Keratinocyte (primary cell): ENCODE data around the gene ENO2. TPM values are rescaled to one million over a fixed set of nuclear protein-coding genes. Genes with fewer than 3 reads are reported as not detected.

ENCODE experiments used
- DNase-seq: peaks from one replicate; pipeline ENCODE4 v3.0.0-alpha.2; 2011; ENCODE audit warnings: low read depth, missing footprints, low spot score
- FAIRE-seq: peaks from 2 replicates; lab custom pipeline; 2011; peaks lifted over from hg19 to GRCh38; lab: Jason Lieb, UNC
- H2AFZ ChIP-seq: 2 replicates; pipeline ENCODE4 v1.6.0; 2012; ENCODE audit warnings: low read length, control low read depth, inconsistent platforms; ENCODE audit not compliant: control insufficient read depth
- H3K27ac ChIP-seq: 2 replicates; pipeline ENCODE4 v1.5.1; 2011; ENCODE audit warnings: low read length; ENCODE audit not compliant: control insufficient read depth, insufficient read depth
- H3K27me3 ChIP-seq: 3 replicates; pipeline ENCODE4 v1.6.0; 2011; ENCODE audit warnings: low read length; ENCODE audit not compliant: control insufficient read depth, insufficient read depth; ENCODE audit errors: extremely low read depth
- H3K36me3 ChIP-seq, 2 experiments: 2 replicates in 1 of 2; 3 replicates in 1 of 2; pipeline ENCODE4 v1.5.1; 2011; ENCODE audit warnings: low read length in 2 of 2, mild to moderate bottlenecking in 1 of 2; ENCODE audit not compliant: control insufficient read depth in 2 of 2, insufficient read depth in 2 of 2; ENCODE audit errors: extremely low read depth in 1 of 2
- H3K4me1 ChIP-seq: 3 replicates; pipeline ENCODE4 v1.5.1; 2011; ENCODE audit warnings: low read length; ENCODE audit not compliant: control insufficient read depth, insufficient read depth; ENCODE audit errors: extremely low read depth
- H3K4me2 ChIP-seq: 3 replicates; pipeline ENCODE4 v1.6.0; 2011; ENCODE audit warnings: low read depth, low read length; ENCODE audit not compliant: control insufficient read depth, insufficient read depth; ENCODE audit errors: extremely low read depth
- H3K4me3 ChIP-seq, 3 experiments: fragments of 200-600 bp in 1 of 3; sonication (generic) in 1 of 3; 2 replicates in 2 of 3; 3 replicates in 1 of 3; pipeline ENCODE4 v1.5.1; 2011 to 2016; ENCODE audit warnings: low read length in 3 of 3, mild to moderate bottlenecking in 3 of 3, control low read depth in 2 of 3, inconsistent platforms in 1 of 3, low read depth in 1 of 3, mixed read lengths in 1 of 3, mixed run types in 1 of 3, moderate library complexity in 1 of 3; ENCODE audit not compliant: control insufficient read depth in 2 of 3, insufficient read depth in 2 of 3; ENCODE audit errors: extremely low read depth in 1 of 3
- H3K79me2 ChIP-seq: 2 replicates; pipeline ENCODE4 v1.6.0; 2012; ENCODE audit warnings: low read length; ENCODE audit not compliant: control insufficient read depth, insufficient read depth
- H3K9ac ChIP-seq: 3 replicates; pipeline ENCODE4 v1.6.0; 2011; ENCODE audit warnings: low read length; ENCODE audit not compliant: control insufficient read depth, insufficient read depth; ENCODE audit errors: extremely low read depth
- H3K9me1 ChIP-seq: 3 replicates; pipeline ENCODE4 v1.6.0; 2011; ENCODE audit warnings: low read length; ENCODE audit not compliant: control insufficient read depth, insufficient read depth; ENCODE audit errors: extremely low read depth
- H3K9me3 ChIP-seq: 2 replicates; pipeline ENCODE4 v1.5.1; 2012; ENCODE audit warnings: low read depth, low read length; ENCODE audit not compliant: control insufficient read depth
- H4K20me1 ChIP-seq: 3 replicates; pipeline ENCODE4 v1.6.0; 2011; ENCODE audit warnings: low read length; ENCODE audit not compliant: control insufficient read depth, insufficient read depth; ENCODE audit errors: extremely low read depth
- EZH2 ChIP-seq: IDR thresholded peaks from one replicate; pipeline ENCODE4 v1.6.1; 2012; ENCODE audit warnings: inconsistent platforms, mild to moderate bottlenecking, low read length, moderate library complexity
- dilution Hi-C: fragments of 300-500 bp; cut with MboI; formaldehyde crosslinking; loops from one replicate; pipeline ENCODE4 v1.7.0; 2020; ENCODE audit warnings: low sequenced_read_pairs; ENCODE audit not compliant: extremely low pct_ligation_motif_present
- polyA plus RNA-seq, 5 experiments: library from polyadenylated mRNA; depleted of rRNA in 3 of 5; stranded (reverse) in 3 of 5; stranded (forward) in 1 of 5; unstranded in 1 of 5; fragments of >200 nt; gene quantifications; 1 replicate in 1 of 5; 2 replicates in 3 of 5; 3 replicates in 1 of 5; pipeline versions ENCODE4 v1.2.1 to v1.2.3, GENCODE V29; 2011 to 2012; ENCODE audit warnings: missing spikeins in 2 of 5, low read depth in 1 of 5, low replicate concordance in 1 of 5
- TF ChIP-seq, protein P1 (sequence below), 3 experiments: IDR thresholded peaks in 1 of 3; conservative IDR thresholded peaks in 1 of 3; optimal IDR thresholded peaks in 1 of 3; 2 replicates in 2 of 3; 3 replicates in 1 of 3; pipeline versions ENCODE3 to v1.5.1; 2011; ENCODE audit warnings: low read length in 3 of 3, mild to moderate bottlenecking in 3 of 3, moderate library complexity in 2 of 3, control low read depth in 1 of 3, inconsistent platforms in 1 of 3; ENCODE audit not compliant: insufficient read depth in 2 of 3; ENCODE audit errors: extremely low read depth in 1 of 3

ENO2 gene
- polyA plus RNA-seq, 1 donor (not counting 4 experiments of a cell fraction or from before 2014, with no cell fraction given): 1.7 TPM

DNA sequence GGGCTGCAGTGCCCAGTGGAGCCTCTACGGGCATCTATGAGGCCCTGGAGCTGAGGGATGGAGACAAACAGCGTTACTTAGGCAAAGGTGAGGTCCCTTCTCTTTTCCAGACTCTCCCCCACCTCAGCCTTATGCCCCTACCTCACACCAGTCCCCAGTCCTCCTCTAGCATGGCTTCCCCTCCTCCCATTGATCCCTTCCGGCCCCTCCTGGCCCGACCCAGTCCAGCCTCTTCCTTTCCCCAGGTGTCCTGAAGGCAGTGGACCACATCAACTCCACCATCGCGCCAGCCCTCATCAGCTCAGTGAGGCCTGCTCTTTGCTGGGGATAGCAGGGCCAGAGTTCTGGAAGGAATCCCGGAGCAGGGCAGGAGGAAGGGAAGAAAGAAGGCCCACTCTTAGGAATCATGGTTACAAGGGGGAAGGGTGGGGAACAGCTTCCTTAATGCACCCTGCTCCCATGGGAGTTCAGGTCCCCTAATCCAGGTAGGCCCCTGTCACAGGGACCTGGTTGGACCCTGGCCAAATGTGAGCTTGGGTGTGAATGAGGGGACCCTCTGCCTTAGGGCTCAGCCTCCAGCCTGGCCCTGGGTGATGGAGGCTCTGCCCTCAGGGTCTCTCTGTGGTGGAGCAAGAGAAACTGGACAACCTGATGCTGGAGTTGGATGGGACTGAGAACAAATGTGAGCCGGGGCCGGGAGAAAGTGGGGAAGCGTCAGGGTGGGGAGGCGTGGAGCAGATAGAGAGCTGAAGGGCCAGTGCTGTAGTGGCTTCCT is 2.2 kb downstream of the ENO2 start:
- Histone ChIP-seq H3K36me3 (no peaks in the 10 kb centered on the region), H3K4me3 (no peak overlapping the region), H3K4me2 (no peak overlapping the region), H3K27me3 (peaks cover 16% of the 10 kb centered on the region), H4K20me1 (no peaks in the 10 kb centered on the region), H3K9ac (no peak overlapping the region), H3K27ac (no peak overlapping the region), H3K9me3 (no peaks in the 10 kb centered on the region), H3K4me1 (peaks cover 9% of the 10 kb centered on the region), H3K79me2 (no peaks in the 10 kb centered on the region), H2AFZ (no peak overlapping the region), H3K9me1 (peaks cover 2% of the 10 kb centered on the region)
- no peak for DNase-seq
- TF ChIP-seq, protein P1, sequence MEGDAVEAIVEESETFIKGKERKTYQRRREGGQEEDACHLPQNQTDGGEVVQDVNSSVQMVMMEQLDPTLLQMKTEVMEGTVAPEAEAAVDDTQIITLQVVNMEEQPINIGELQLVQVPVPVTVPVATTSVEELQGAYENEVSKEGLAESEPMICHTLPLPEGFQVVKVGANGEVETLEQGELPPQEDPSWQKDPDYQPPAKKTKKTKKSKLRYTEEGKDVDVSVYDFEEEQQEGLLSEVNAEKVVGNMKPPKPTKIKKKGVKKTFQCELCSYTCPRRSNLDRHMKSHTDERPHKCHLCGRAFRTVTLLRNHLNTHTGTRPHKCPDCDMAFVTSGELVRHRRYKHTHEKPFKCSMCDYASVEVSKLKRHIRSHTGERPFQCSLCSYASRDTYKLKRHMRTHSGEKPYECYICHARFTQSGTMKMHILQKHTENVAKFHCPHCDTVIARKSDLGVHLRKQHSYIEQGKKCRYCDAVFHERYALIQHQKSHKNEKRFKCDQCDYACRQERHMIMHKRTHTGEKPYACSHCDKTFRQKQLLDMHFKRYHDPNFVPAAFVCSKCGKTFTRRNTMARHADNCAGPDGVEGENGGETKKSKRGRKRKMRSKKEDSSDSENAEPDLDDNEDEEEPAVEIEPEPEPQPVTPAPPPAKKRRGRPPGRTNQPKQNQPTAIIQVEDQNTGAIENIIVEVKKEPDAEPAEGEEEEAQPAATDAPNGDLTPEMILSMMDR (optimal IDR thresholded peaks at IDR 0.05 in 1 of 3, IDR thresholded peaks at IDR 0.05 in 1 of 3, conservative IDR thresholded peaks at IDR 0.05 in 1 of 3; ENCODE audit: extremely low read depth in 1 of 3, insufficient read depth in 2 of 3, low read length in 3 of 3): no peak
- TF ChIP-seq EZH2: no peak
- no peak for FAIRE-seq
- dilution Hi-C loops: no loop called here

DNA sequence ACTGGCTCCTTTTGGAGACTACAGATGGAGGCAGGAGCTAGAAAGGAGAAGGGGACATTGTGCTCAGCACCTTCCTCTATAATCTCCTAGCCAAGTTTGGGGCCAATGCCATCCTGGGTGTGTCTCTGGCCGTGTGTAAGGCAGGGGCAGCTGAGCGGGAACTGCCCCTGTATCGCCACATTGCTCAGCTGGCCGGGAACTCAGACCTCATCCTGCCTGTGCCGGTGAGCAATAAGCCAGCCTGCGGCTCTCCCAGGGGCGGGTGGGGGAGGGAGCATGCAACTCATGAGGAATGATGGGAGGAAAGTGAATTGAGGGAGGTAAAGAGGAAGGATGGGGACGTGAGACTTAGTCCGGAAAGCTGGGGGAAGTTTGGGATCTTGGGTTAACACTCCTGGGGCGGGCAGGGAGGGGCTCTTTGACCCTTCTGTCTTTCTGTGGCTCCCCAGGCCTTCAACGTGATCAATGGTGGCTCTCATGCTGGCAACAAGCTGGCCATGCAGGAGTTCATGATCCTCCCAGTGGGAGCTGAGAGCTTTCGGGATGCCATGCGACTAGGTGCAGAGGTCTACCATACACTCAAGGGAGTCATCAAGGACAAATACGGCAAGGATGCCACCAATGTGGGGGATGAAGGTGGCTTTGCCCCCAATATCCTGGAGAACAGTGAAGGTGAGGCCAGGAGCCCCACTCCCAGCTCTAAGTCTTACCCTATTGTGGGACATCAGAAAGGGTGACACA is 3.3 kb downstream of the ENO2 start:
- Histone ChIP-seq H3K36me3 (no peaks in the 10 kb centered on the region), H3K4me1 (peaks cover 9% of the 10 kb centered on the region), H2AFZ (no peak overlapping the region), H3K9ac (no peak overlapping the region), H4K20me1 (no peaks in the 10 kb centered on the region), H3K27me3 (peaks cover 16% of the 10 kb centered on the region), H3K9me3 (no peaks in the 10 kb centered on the region), H3K4me3 (no peak overlapping the region), H3K79me2 (no peaks in the 10 kb centered on the region), H3K4me2 (no peak overlapping the region), H3K9me1 (peaks cover 2% of the 10 kb centered on the region), H3K27ac (no peak overlapping the region)
- DNase-seq (no peak), FAIRE-seq (no peak)
- dilution Hi-C loops: no loop called here
- TF ChIP-seq, protein P1 (optimal IDR thresholded peaks at IDR 0.05 in 1 of 3, IDR thresholded peaks at IDR 0.05 in 1 of 3, conservative IDR thresholded peaks at IDR 0.05 in 1 of 3; ENCODE audit: extremely low read depth in 1 of 3, insufficient read depth in 2 of 3, low read length in 3 of 3): no peak
- TF ChIP-seq EZH2: no peak
